Astrocyte (in vitro differentiated cells and primary cell): ENCODE results near the gene CSNK1G3. TPM values are rescaled to one million over a fixed set of nuclear protein-coding genes. Genes with fewer than 3 reads are reported as not detected.

Experiments used
- DNase-seq: peaks from one replicate; pipeline ENCODE4 v3.0.0-alpha.2; 2010; ENCODE audit warnings: low read depth
- FAIRE-seq: peaks from 2 replicates; lab custom pipeline; 2011; peaks lifted over from hg19 to GRCh38; lab: Jason Lieb, UNC
- H2AFZ ChIP-seq: 2 replicates; pipeline ENCODE4 v1.6.0; 2012; ENCODE audit warnings: low read depth, low read length, inconsistent platforms
- H3K27ac ChIP-seq: 2 replicates; pipeline ENCODE4 v1.5.1; 2011; ENCODE audit warnings: low read depth, low read length, inconsistent platforms
- H3K27me3 ChIP-seq: 2 replicates; pipeline ENCODE4 v1.6.0; 2011; ENCODE audit warnings: low read length, inconsistent platforms; ENCODE audit not compliant: insufficient read depth
- H3K36me3 ChIP-seq: 2 replicates; pipeline ENCODE4 v1.5.1; 2011; ENCODE audit warnings: low read length, inconsistent platforms; ENCODE audit not compliant: insufficient read depth
- H3K4me1 ChIP-seq: 2 replicates; pipeline ENCODE4 v1.5.1; 2011; ENCODE audit warnings: low read length, inconsistent platforms; ENCODE audit not compliant: insufficient read depth
- H3K4me2 ChIP-seq: 2 replicates; pipeline ENCODE4 v1.6.0; 2012; ENCODE audit warnings: low read length, inconsistent platforms
- H3K4me3 ChIP-seq: 2 replicates; pipeline ENCODE4 v1.5.1; 2011; ENCODE audit warnings: low read depth, mild to moderate bottlenecking, low read length, inconsistent platforms; ENCODE audit not compliant: insufficient read depth
- H3K79me2 ChIP-seq: 2 replicates; pipeline ENCODE4 v1.6.0; 2012; ENCODE audit warnings: mild to moderate bottlenecking, low read length, inconsistent platforms; ENCODE audit not compliant: insufficient read depth
- H3K9ac ChIP-seq: 2 replicates; pipeline ENCODE4 v1.6.0; 2012; ENCODE audit warnings: mild to moderate bottlenecking, low read length, inconsistent platforms
- H3K9me3 ChIP-seq: 2 replicates; pipeline ENCODE4 v1.5.1; 2012; ENCODE audit warnings: low read depth, mild to moderate bottlenecking, low read length, inconsistent platforms; ENCODE audit not compliant: insufficient read depth
- H4K20me1 ChIP-seq: 2 replicates; pipeline ENCODE4 v1.6.0; 2012; ENCODE audit warnings: low read length, inconsistent platforms; ENCODE audit not compliant: insufficient read depth
- H3K27ac Mint-ChIP-seq: one replicate; pipeline ENCODE4 v1.8.0; 2021; ENCODE audit warnings: mild to moderate bottlenecking, mixed read lengths; ENCODE audit not compliant: unreplicated experiment
- H3K27me3 Mint-ChIP-seq: one replicate; pipeline ENCODE4 v1.8.0; 2021; ENCODE audit warnings: low read depth, mixed read lengths; ENCODE audit not compliant: unreplicated experiment
- H3K36me3 Mint-ChIP-seq: one replicate; pipeline ENCODE4 v1.8.0; 2021; ENCODE audit warnings: low read depth, mixed read lengths; ENCODE audit not compliant: unreplicated experiment
- H3K4me1 Mint-ChIP-seq: one replicate; pipeline ENCODE4 v1.8.0; 2021; ENCODE audit warnings: low read depth, mixed read lengths; ENCODE audit not compliant: unreplicated experiment
- H3K4me3 Mint-ChIP-seq: one replicate; pipeline ENCODE4 v1.8.0; 2021; ENCODE audit warnings: mild to moderate bottlenecking, moderate library complexity, mixed read lengths; ENCODE audit not compliant: unreplicated experiment
- H3K9me3 Mint-ChIP-seq: one replicate; pipeline ENCODE4 v1.8.0; 2021; ENCODE audit warnings: mild to moderate bottlenecking, mixed read lengths; ENCODE audit not compliant: unreplicated experiment
- EZH2 ChIP-seq: IDR thresholded peaks from 2 replicates; pipeline ENCODE4 v1.6.1; 2012; ENCODE audit warnings: mild to moderate bottlenecking, low read length, inconsistent platforms; ENCODE audit not compliant: insufficient read depth
- total RNA-seq: library from RNA; stranded (reverse); gene quantifications from 2 replicates; pipeline ENCODE4 v1.2.1, GENCODE V29; 2021
- TF ChIP-seq, protein P1 (sequence below): IDR thresholded peaks from 2 replicates; pipeline ENCODE4 v1.5.1; 2011; ENCODE audit warnings: low read depth, mild to moderate bottlenecking, inconsistent platforms, low read length, moderate library complexity; ENCODE audit not compliant: insufficient read depth

The CSNK1G3 gene
- total RNA-seq, 1 donor from 2014 or later, result 59.4 TPM

DNA sequence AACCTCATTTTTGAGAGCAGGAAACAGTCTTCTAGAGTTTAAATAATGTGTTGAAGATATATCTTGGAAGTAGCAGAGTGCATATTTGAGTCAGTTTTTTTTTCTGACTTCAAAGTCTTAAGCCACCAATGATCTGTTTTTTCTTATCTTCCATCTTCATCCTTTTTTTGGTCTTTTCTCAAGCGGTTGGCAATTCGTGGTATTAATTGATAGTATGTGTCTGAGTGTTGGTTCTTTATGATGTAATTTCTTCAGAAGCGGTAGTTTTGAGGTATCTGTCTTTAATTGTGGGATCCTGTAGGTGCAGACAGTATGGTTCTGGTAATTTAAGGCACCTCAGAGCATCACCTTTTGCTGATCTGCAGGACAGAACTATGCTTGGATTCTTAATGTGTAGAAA is 3.9 kb downstream of the CSNK1G3 start:
- no peak for DNase-seq
- Histone ChIP-seq H3K4me2 (no peak overlapping the region), H3K27ac (no peak overlapping the region), H3K36me3 (no peaks in the 10 kb centered on the region), H3K9me3 (no peaks in the 10 kb centered on the region), H4K20me1 (peaks cover 72% of the 10 kb centered on the region), H3K79me2 (peaks cover 83% of the 10 kb centered on the region), H3K4me3 (no peak overlapping the region), H3K4me1 (peaks cover 11% of the 10 kb centered on the region), H3K27me3 (no peaks in the 10 kb centered on the region), H3K9ac (no peak overlapping the region), H2AFZ (no peak overlapping the region)
- TF ChIP-seq EZH2, result no peak
- TF ChIP-seq, protein P1, sequence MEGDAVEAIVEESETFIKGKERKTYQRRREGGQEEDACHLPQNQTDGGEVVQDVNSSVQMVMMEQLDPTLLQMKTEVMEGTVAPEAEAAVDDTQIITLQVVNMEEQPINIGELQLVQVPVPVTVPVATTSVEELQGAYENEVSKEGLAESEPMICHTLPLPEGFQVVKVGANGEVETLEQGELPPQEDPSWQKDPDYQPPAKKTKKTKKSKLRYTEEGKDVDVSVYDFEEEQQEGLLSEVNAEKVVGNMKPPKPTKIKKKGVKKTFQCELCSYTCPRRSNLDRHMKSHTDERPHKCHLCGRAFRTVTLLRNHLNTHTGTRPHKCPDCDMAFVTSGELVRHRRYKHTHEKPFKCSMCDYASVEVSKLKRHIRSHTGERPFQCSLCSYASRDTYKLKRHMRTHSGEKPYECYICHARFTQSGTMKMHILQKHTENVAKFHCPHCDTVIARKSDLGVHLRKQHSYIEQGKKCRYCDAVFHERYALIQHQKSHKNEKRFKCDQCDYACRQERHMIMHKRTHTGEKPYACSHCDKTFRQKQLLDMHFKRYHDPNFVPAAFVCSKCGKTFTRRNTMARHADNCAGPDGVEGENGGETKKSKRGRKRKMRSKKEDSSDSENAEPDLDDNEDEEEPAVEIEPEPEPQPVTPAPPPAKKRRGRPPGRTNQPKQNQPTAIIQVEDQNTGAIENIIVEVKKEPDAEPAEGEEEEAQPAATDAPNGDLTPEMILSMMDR, result no peak
- peaks cover 25% of the 10 kb centered on the region for H3K4me1 Mint-ChIP-seq
- no peaks in the 10 kb centered on the region for H3K27me3 Mint-ChIP-seq
- no peaks in the 10 kb centered on the region for H3K36me3 Mint-ChIP-seq
- no peak for FAIRE-seq
- no peak overlapping the region for H3K4me3 Mint-ChIP-seq
- H3K27ac Mint-ChIP-seq, result no peak overlapping the region
- H3K9me3 Mint-ChIP-seq, result no peaks in the 10 kb centered on the region

- no peak overlapping the region for H3K9ac ChIP-seq
- Mint-ChIP-seq H3K4me3 (no peak overlapping the region), H3K27me3 (no peaks in the 10 kb centered on the region), H3K9me3 (no peaks in the 10 kb centered on the region), H3K4me1 (peaks cover 24% of the 10 kb centered on the region), H3K27ac (no peak overlapping the region), H3K36me3 (no peaks in the 10 kb centered on the region)
- H3K36me3 ChIP-seq, result no peaks in the 10 kb centered on the region
- H2AFZ ChIP-seq, result no peak overlapping the region
- H3K27ac ChIP-seq, result no peak overlapping the region
- H3K4me2 ChIP-seq, result no peak overlapping the region
- H3K4me3 ChIP-seq, result no peak overlapping the region
- peaks cover 87% of the 10 kb centered on the region for H4K20me1 ChIP-seq
- H3K27me3 ChIP-seq, result no peaks in the 10 kb centered on the region
- peaks cover 98% of the 10 kb centered on the region for H3K79me2 ChIP-seq
- H3K4me1 ChIP-seq, result peaks cover 4% of the 10 kb centered on the region
- no peaks in the 10 kb centered on the region for H3K9me3 ChIP-seq
- FAIRE-seq, result no peak
- TF ChIP-seq, protein P1, result no peak
- no peak for TF ChIP-seq EZH2
- DNase-seq, result no peak
These were observed 5.5 kb downstream of the CSNK1G3 start for GRCh38 chr5:123517476-123517875.

DNA sequence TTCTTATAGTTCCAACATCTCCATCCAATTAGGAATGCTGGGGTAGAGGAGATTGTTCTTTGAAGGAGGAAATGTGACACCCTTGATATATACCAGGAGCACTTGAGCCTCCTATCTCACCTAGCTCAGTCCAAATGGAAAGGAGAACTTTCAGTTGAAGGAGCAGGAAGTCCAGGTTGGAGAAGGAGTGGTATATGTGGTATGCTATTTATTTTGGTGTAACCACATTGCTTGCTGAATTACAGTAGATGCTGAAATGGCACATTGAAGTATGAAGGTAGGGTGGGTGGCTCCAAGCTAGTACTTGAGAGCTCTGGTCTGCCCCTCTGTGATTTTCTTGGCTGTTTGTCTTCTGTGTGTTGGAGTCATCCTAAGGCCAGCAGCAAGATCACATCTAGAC is 6.1 kb downstream of the CSNK1G3 start:
- no peak overlapping the region for H2AFZ ChIP-seq
- DNase-seq (no peak), FAIRE-seq (no peak)
- H3K9me3 ChIP-seq, result no peaks in the 10 kb centered on the region
- no peaks in the 10 kb centered on the region for H3K36me3 ChIP-seq
- Mint-ChIP-seq H3K9me3 (no peaks in the 10 kb centered on the region), H3K4me1 (peaks cover 24% of the 10 kb centered on the region), H3K27ac (no peak overlapping the region), H3K27me3 (no peaks in the 10 kb centered on the region), H3K36me3 (no peaks in the 10 kb centered on the region), H3K4me3 (no peak overlapping the region)
- no peak overlapping the region for H3K4me2 ChIP-seq
- TF ChIP-seq, protein P1, result no peak
- no peak for TF ChIP-seq EZH2
- no peak overlapping the region for H3K4me3 ChIP-seq
- H3K27ac ChIP-seq, result no peak overlapping the region
- H3K27me3 ChIP-seq, result no peaks in the 10 kb centered on the region
- peaks cover 3% of the 10 kb centered on the region for H3K4me1 ChIP-seq
- peaks cover 100% of the 10 kb centered on the region for H3K79me2 ChIP-seq
- no peak overlapping the region for H3K9ac ChIP-seq
- peaks cover 90% of the 10 kb centered on the region for H4K20me1 ChIP-seq
